OCI-LY7 (cell line): ENCODE measurements around the gene WIPF1. TPM values are rescaled to one million over a fixed set of nuclear protein-coding genes. Genes with fewer than 3 reads are reported as not detected.

Experiments
- BruUV-seq: library from RNA; stranded (reverse); fragments of 400-500 nt; replicated peaks from 2 replicates; lab custom pipeline; 2021; lab: Mats Ljungman, UMichigan
- CTCF ChIA-PET: fragments of 300-600 bp; sonication (Branson Sonifier 250); formaldehyde crosslinking; loops from one replicate; lab custom pipeline; 2022; ENCODE audit warnings: antibody characterized with exemption; ENCODE audit not compliant: unreplicated experiment; lab: Charles Lee
- POLR2A ChIA-PET: fragments of 300-600 bp; sonication (Branson Sonifier 250); formaldehyde crosslinking; loops from one replicate; lab custom pipeline; 2022; ENCODE audit warnings: antibody characterized with exemption; lab: Charles Lee
- DNase-seq: peaks from one replicate; pipeline ENCODE4 v3.0.0-alpha.2; 2015; ENCODE audit warnings: low spot score
- H2AFZ ChIP-seq: fragments of 200-600 bp; sonication (generic), shearing (Covaris generic); 2 replicates; pipeline ENCODE4 v1.6.1; 2014; ENCODE audit warnings: mild to moderate bottlenecking, antibody characterized with exemption, low read length, moderate library complexity
- H3K27ac ChIP-seq: fragments of 200-600 bp; sonication (generic); 2 replicates; pipeline ENCODE4 v1.5.1; 2014; ENCODE audit warnings: mixed run types, low read depth, mild to moderate bottlenecking, moderate library complexity, low read length, inconsistent platforms; ENCODE audit not compliant: poor library complexity, severe bottlenecking
- H3K36me3 ChIP-seq: fragments of 200-600 bp; sonication (generic); 2 replicates; pipeline ENCODE4 v1.6.1; 2014; ENCODE audit warnings: mild to moderate bottlenecking, antibody characterized with exemption, low read length, moderate library complexity, mixed read lengths; ENCODE audit not compliant: insufficient read depth
- H3K4me1 ChIP-seq: fragments of 200-600 bp; sonication (generic); 2 replicates; pipeline ENCODE4 v1.5.1; 2014; ENCODE audit warnings: mild to moderate bottlenecking, low read length; ENCODE audit not compliant: insufficient read depth, poor library complexity, severe bottlenecking
- H3K4me2 ChIP-seq: fragments of 200-600 bp; sonication (generic); 2 replicates; pipeline ENCODE4 v1.6.1; 2014; ENCODE audit warnings: mild to moderate bottlenecking, low read length
- H3K4me3 ChIP-seq: fragments of 200-600 bp; sonication (generic); 2 replicates; pipeline ENCODE4 v1.5.1; 2014; ENCODE audit warnings: mild to moderate bottlenecking, low read depth, low read length; ENCODE audit not compliant: poor library complexity, severe bottlenecking
- H3K79me2 ChIP-seq: fragments of 200-600 bp; sonication (generic); 2 replicates; pipeline ENCODE4 v1.6.1; 2016; ENCODE audit warnings: low read depth, mild to moderate bottlenecking, low read length, moderate library complexity, mixed read lengths; ENCODE audit not compliant: insufficient read depth
- H3K9me2 ChIP-seq: fragments of 200-600 bp; sonication (generic); 2 replicates; pipeline ENCODE4 v1.6.1; 2016; ENCODE audit warnings: mild to moderate bottlenecking, low read length, mixed read lengths; ENCODE audit not compliant: insufficient read depth
- H3K9me3 ChIP-seq: fragments of 200-600 bp; sonication (generic); 2 replicates; pipeline ENCODE4 v1.6.1; 2014; ENCODE audit warnings: mild to moderate bottlenecking, mixed run types, low read length, mixed read lengths
- H4K20me1 ChIP-seq: fragments of 200-600 bp; sonication (generic); 2 replicates; pipeline ENCODE4 v1.6.1; 2014; ENCODE audit warnings: mild to moderate bottlenecking, antibody characterized with exemption, low read length, moderate library complexity, mixed read lengths; ENCODE audit not compliant: insufficient read depth
- CTCF ChIP-seq: fragments of 200-600 bp; sonication (generic); conservative IDR thresholded peaks from 2 replicates; pipeline ENCODE4 v1.5.1; 2014; ENCODE audit warnings: mild to moderate bottlenecking, antibody characterized with exemption, low read length, moderate library complexity, mixed read lengths
- EZH2phosphoT487 ChIP-seq: fragments of 200-600 bp; sonication (generic); IDR thresholded peaks from 2 replicates; pipeline ENCODE4 v1.6.1; 2018; ENCODE audit warnings: low read depth, borderline replicate concordance, mild to moderate bottlenecking, mixed run types, antibody characterized with exemption, low read length, moderate library complexity, mixed read lengths
- intact Hi-C: fragments of 100-400 bp; cut with micrococcal nuclease; formaldehyde crosslinking; loops from one replicate; pipeline ENCODE4 v1.10.0; 2022; ENCODE audit not compliant: unreplicated experiment
- total RNA-seq, 2 experiments: library from RNA; depleted of rRNA in 1 of 2; stranded (reverse); fragments of >200 nt in 1 of 2; shearing (Covaris generic) in 1 of 2; gene quantifications; 2 replicates each; pipeline ENCODE4 v1.2.3, GENCODE V29; 2014 to 2022

The WIPF1 gene
- total RNA-seq, 2 experiments from 2014 or later, result 27.1 to 192 TPM

- Histone ChIP-seq H3K4me3 (no peak overlapping the region), H2AFZ (no peak overlapping the region), H3K9me3 (no peaks in the 10 kb centered on the region), H3K4me1 (peaks cover 78% of the 10 kb centered on the region), H3K79me2 (peaks cover 20% of the 10 kb centered on the region; the same call in 1 of the 2 replicates), H4K20me1 (no peaks in the 10 kb centered on the region), H3K27ac (no peak overlapping the region), H3K36me3 (peaks cover 23% of the 10 kb centered on the region), H3K4me2 (no peak overlapping the region; the same call in 1 of the 2 replicates), H3K9me2 (no peaks in the 10 kb centered on the region)
- POLR2A ChIA-PET, result interaction anchor here (3.6 to 11.0 kb wide), 2 partner anchors 9 to 17 kb away, joined by 17 to 185 read pairs; partner anchors contain the start of gene WIPF1
- TF ChIP-seq CTCF (no peak), EZH2phosphoT487 (no peak)
- intact Hi-C loops, result no loop called here
- BruUV-seq, result no TSS peak
- CTCF ChIA-PET, result interaction anchor here (1.0 to 1.4 kb wide), 2 partner anchors 9 to 14 kb away, joined by 3 read pairs; no protein-coding TSS in a partner anchor
- no peak for DNase-seq
These were observed 16.7 kb upstream of the WIPF1 start for GRCh38 chr2:174614261-174614660.

- peaks cover 20% of the 10 kb centered on the region; the same call in 1 of the 2 replicates for H3K79me2 ChIP-seq
- intact Hi-C loops, result no loop called here
- peaks cover 86% of the 10 kb centered on the region for H3K4me1 ChIP-seq
- H3K4me2 ChIP-seq, result peak overlapping the region; percentile 18; the same call in 1 of the 2 replicates
- H3K9me3 ChIP-seq, result no peaks in the 10 kb centered on the region
- H3K27ac ChIP-seq, result no peak overlapping the region
- H3K36me3 ChIP-seq, result peaks cover 23% of the 10 kb centered on the region
- ChIA-PET POLR2A (interaction anchor here (0.6 to 11.0 kb wide), 6 partner anchors 10 to 467 kb away, joined by 3 to 185 read pairs (median 10); partner anchors contain the start of gene WIPF1), CTCF (interaction anchor here (1.0 to 1.4 kb wide), 2 partner anchors 15 to 20 kb away, joined by 3 read pairs; no protein-coding TSS in a partner anchor)
- no peaks in the 10 kb centered on the region for H4K20me1 ChIP-seq
- BruUV-seq, result no TSS peak
- DNase-seq, result no peak
- H3K9me2 ChIP-seq, result no peaks in the 10 kb centered on the region
- H2AFZ ChIP-seq, result no peak overlapping the region
- H3K4me3 ChIP-seq, result no peak overlapping the region
- TF ChIP-seq CTCF (no peak), EZH2phosphoT487 (no peak)
These were observed 15.9 kb upstream of the WIPF1 start for GRCh38 chr2:174613531-174613930.

- no peaks in the 10 kb centered on the region for H3K9me3 ChIP-seq
- H3K4me3 ChIP-seq, result no peak overlapping the region
- no TSS peak for BruUV-seq
- H3K79me2 ChIP-seq, result peaks cover 20% of the 10 kb centered on the region; the same call in 1 of the 2 replicates
- H3K4me1 ChIP-seq, result peaks cover 91% of the 10 kb centered on the region
- CTCF ChIA-PET, result interaction anchor here (1.0 to 1.4 kb wide), 3 partner anchors 15 to 21 kb away, joined by 3 to 4 read pairs (median 3); no protein-coding TSS in a partner anchor
- H3K9me2 ChIP-seq, result no peaks in the 10 kb centered on the region
- intact Hi-C loops, result no loop called here
- POLR2A ChIA-PET, result interaction anchor here (0.6 to 11.0 kb wide), 10 partner anchors 8 to 1226 kb away, joined by 3 to 185 read pairs (median 6); partner anchors contain the start of gene WIPF1
- TF ChIP-seq CTCF (no peak), EZH2phosphoT487 (no peak)
- H4K20me1 ChIP-seq, result no peaks in the 10 kb centered on the region
- no peak overlapping the region for H2AFZ ChIP-seq
- no peak for DNase-seq
- peak overlapping the region; percentile 18; the same call in 1 of the 2 replicates for H3K4me2 ChIP-seq
- H3K36me3 ChIP-seq, result peaks cover 23% of the 10 kb centered on the region
- H3K27ac ChIP-seq, result no peak overlapping the region
These were observed 15.4 kb upstream of the WIPF1 start for GRCh38 chr2:174612970-174613369.
